GM23338 (cell line): ENCODE results near the gene SLC25A34. TPM values are rescaled to one million over a fixed set of nuclear protein-coding genes. Genes with fewer than 3 reads are reported as not detected.
A peak's percentile ranks its signal among the peaks of the same experiment; 100 is the strongest.

Experiments
- ATAC-seq: fragments of 200-7000 bp; cut with Tn5 transposase; 3 replicates; pipeline ENCODE4 v1.9.1; 2020
- DNase-seq: peaks from one replicate; pipeline ENCODE4 v3.0.0-alpha.2; 2015; ENCODE audit warnings: low spot score
- H2AFZ ChIP-seq: fragments of 200-600 bp; sonication (generic); 2 replicates; pipeline ENCODE4 v1.8.0; 2016; ENCODE audit warnings: antibody characterized with exemption, mild to moderate bottlenecking, moderate library complexity
- H3F3A ChIP-seq: fragments of 200-600 bp; sonication (generic); replicated peaks from 2 replicates; pipeline ENCODE4 v1.8.0; 2017; ENCODE audit warnings: antibody characterized with exemption, mixed run types, low read depth
- H3K27ac ChIP-seq: fragments of 200-600 bp; sonication (generic); 2 replicates; pipeline ENCODE4 v1.6.1; 2016; ENCODE audit warnings: low read depth
- H3K27me3 ChIP-seq: fragments of 200-600 bp; sonication (generic); 2 replicates; pipeline ENCODE4 v1.8.0; 2016; ENCODE audit warnings: mild to moderate bottlenecking, mixed run types, moderate library complexity; ENCODE audit not compliant: insufficient read depth
- H3K36me3 ChIP-seq: fragments of 200-600 bp; sonication (generic); 2 replicates; pipeline ENCODE4 v1.8.0; 2016; ENCODE audit warnings: mild to moderate bottlenecking; ENCODE audit not compliant: insufficient read depth
- H3K4me1 ChIP-seq: fragments of 200-600 bp; sonication (generic); 2 replicates; pipeline ENCODE4 v1.8.0; 2016; ENCODE audit warnings: mild to moderate bottlenecking, moderate library complexity; ENCODE audit not compliant: insufficient read depth
- H3K4me2 ChIP-seq: fragments of 200-600 bp; sonication (generic); 2 replicates; pipeline ENCODE4 v1.7.1; 2017; ENCODE audit warnings: mixed run types
- H3K4me3 ChIP-seq: fragments of 200-600 bp; sonication (generic); 2 replicates; pipeline ENCODE4 v1.6.1; 2016; ENCODE audit warnings: mixed run types
- H3K79me2 ChIP-seq: fragments of 200-600 bp; sonication (generic); replicated peaks from 2 replicates; pipeline ENCODE4 v1.8.0; 2017; ENCODE audit warnings: mild to moderate bottlenecking; ENCODE audit not compliant: insufficient read depth
- H3K9me2 ChIP-seq: fragments of 200-600 bp; sonication (generic); 2 replicates; pipeline ENCODE4 v1.8.0; 2017; ENCODE audit not compliant: insufficient read depth
- H4K20me1 ChIP-seq: fragments of 200-600 bp; sonication (generic); replicated peaks from 2 replicates; pipeline ENCODE4 v1.8.0; 2017; ENCODE audit warnings: mild to moderate bottlenecking; ENCODE audit not compliant: insufficient read depth
- H3K27ac Mint-ChIP-seq: 2 replicates; pipeline ENCODE4 v1.8.0; 2020; ENCODE audit warnings: inconsistent platforms, mild to moderate bottlenecking, moderate library complexity, mixed read lengths
- H3K27me3 Mint-ChIP-seq: 3 replicates; pipeline ENCODE4 v1.8.0; 2022; ENCODE audit warnings: low read depth, mild to moderate bottlenecking, moderate library complexity, mixed read lengths, inconsistent platforms; ENCODE audit not compliant: insufficient read depth, poor library complexity
- H3K36me3 Mint-ChIP-seq: 3 replicates; pipeline ENCODE4 v1.8.0; 2021; ENCODE audit warnings: low read depth, mild to moderate bottlenecking, inconsistent platforms, moderate library complexity, mixed read lengths
- H3K4me1 Mint-ChIP-seq: 3 replicates; pipeline ENCODE4 v1.8.0; 2020; ENCODE audit warnings: mild to moderate bottlenecking, inconsistent platforms, mixed read lengths
- H3K4me3 Mint-ChIP-seq: 3 replicates; pipeline ENCODE4 v1.8.0; 2021; ENCODE audit warnings: moderate library complexity, mild to moderate bottlenecking, inconsistent platforms, mixed read lengths
- H3K9me3 Mint-ChIP-seq: 3 replicates; pipeline ENCODE4 v1.8.0; 2020; ENCODE audit warnings: moderate library complexity, mild to moderate bottlenecking, inconsistent platforms, mixed read lengths
- CREB1 ChIP-seq: fragments of 250-450 bp; sonication (Bioruptor Pico); IDR thresholded peaks from 2 replicates; pipeline ENCODE4 v1.5.0; 2020; ENCODE audit warnings: low read depth, mild to moderate bottlenecking, moderate library complexity
- CTCF ChIP-seq, 2 experiments: fragments of 200-600 bp in 1 of 2; sonication (generic) in 1 of 2; conservative IDR thresholded peaks; 2 replicates each; pipeline versions ENCODE4 v1.5.1 to v1.6.1; 2016 to 2017; ENCODE audit warnings: antibody characterized with exemption in 2 of 2, low read depth in 2 of 2, mild to moderate bottlenecking in 2 of 2, moderate library complexity in 1 of 2
- ETS1 ChIP-seq: IDR thresholded peaks from 2 replicates; pipeline ENCODE4 v1.6.1; 2016; ENCODE audit warnings: antibody characterized with exemption
- EZH2 ChIP-seq: fragments of 200-600 bp; sonication (generic); IDR thresholded peaks from one replicate; pipeline ENCODE4 v1.8.0; 2017; ENCODE audit warnings: antibody characterized with exemption, mild to moderate bottlenecking, low read depth; ENCODE audit not compliant: unreplicated experiment
- EZH2phosphoT487 ChIP-seq: fragments of 200-600 bp; sonication (generic); IDR thresholded peaks from one replicate; pipeline ENCODE4 v1.8.1; 2018; ENCODE audit warnings: antibody characterized with exemption; ENCODE audit not compliant: unreplicated experiment
- JUNB ChIP-seq: IDR thresholded peaks from one replicate; pipeline ENCODE4 v1.6.1; 2016; ENCODE audit warnings: antibody characterized with exemption; ENCODE audit not compliant: unreplicated experiment
- NANOG ChIP-seq: IDR thresholded peaks from 2 replicates; pipeline ENCODE4 v1.6.1; 2016; ENCODE audit warnings: antibody characterized with exemption, borderline replicate concordance
- POLR2AphosphoS5 ChIP-seq: IDR thresholded peaks from 2 replicates; pipeline ENCODE4 v1.6.1; 2016; ENCODE audit warnings: antibody characterized with exemption, low read depth
- REST ChIP-seq: IDR thresholded peaks from one replicate; pipeline ENCODE4 v1.6.1; 2018; ENCODE audit warnings: antibody characterized with exemption; ENCODE audit not compliant: unreplicated experiment
- STAT1 ChIP-seq: IDR thresholded peaks from one replicate; pipeline ENCODE4 v1.6.1; 2016; ENCODE audit warnings: antibody characterized with exemption; ENCODE audit not compliant: unreplicated experiment
- ZNF462 ChIP-seq: fragments of 250-450 bp; sonication (Bioruptor Pico); IDR thresholded peaks from 2 replicates; pipeline ENCODE4 v1.5.0; 2020; ENCODE audit warnings: mild to moderate bottlenecking, moderate library complexity
- polyA plus RNA-seq: library from polyadenylated mRNA; unstranded; fragments of >200 nt; fragmentation: Nextera tagmentation; extraction: Ambion mirVana; gene quantifications from 2 replicates; pipeline ENCODE4 v1.2.1, GENCODE V29; 2016
- total RNA-seq: library from RNA; depleted of rRNA; stranded (reverse); fragments of >200 nt; shearing (Covaris generic); gene quantifications from 2 replicates; pipeline ENCODE4 v1.2.3, GENCODE V29; 2014

SLC25A34 gene
- total and polyA plus RNA-seq, 2 experiments from 2014 or later, result 0.11 to 3.5 TPM

- Histone ChIP-seq H3K27me3 (no peaks in the 10 kb centered on the region), H3K36me3 (no peaks in the 10 kb centered on the region), H2AFZ (no peak overlapping the region), H3K4me2 (peak overlapping the region; percentile 98), H3K9me2 (no peaks in the 10 kb centered on the region), H3K4me3 (peak overlapping the region; percentile 92), H3K4me1 (peaks cover 43% of the 10 kb centered on the region), H4K20me1 (peaks cover 25% of the 10 kb centered on the region), H3K27ac (peak overlapping the region; percentile 72), H3F3A (peaks cover 38% of the 10 kb centered on the region), H3K79me2 (peaks cover 52% of the 10 kb centered on the region)
- TF ChIP-seq NANOG, result no peak
- TF ChIP-seq EZH2phosphoT487, result no peak
- no peak for TF ChIP-seq JUNB
- TF ChIP-seq ZNF462 (CRISPR knock-in tag), result no peak
- no peak for TF ChIP-seq EZH2
- TF ChIP-seq ETS1, result no peak
- no peak for TF ChIP-seq REST
- no peak for TF ChIP-seq POLR2AphosphoS5
- no peak for TF ChIP-seq STAT1
- no peak for TF ChIP-seq CREB1 (CRISPR knock-in tag)
- TF ChIP-seq CTCF (conservative IDR thresholded peaks at IDR 0.05; ENCODE audit: low read depth in 2 of 2), result no peak
- H3K27me3 Mint-ChIP-seq, result peaks cover 30% of the 10 kb centered on the region
- H3K4me3 Mint-ChIP-seq, result peak overlapping the region; percentile 92
- ATAC-seq (peak; percentile 9), DNase-seq (peak; percentile 58)
- H3K9me3 Mint-ChIP-seq, result no peaks in the 10 kb centered on the region; the same call in 2 of the 3 replicates
- H3K4me1 Mint-ChIP-seq, result peaks cover 53% of the 10 kb centered on the region
- H3K36me3 Mint-ChIP-seq, result peaks cover 25% of the 10 kb centered on the region
- H3K27ac Mint-ChIP-seq, result peak overlapping the region; percentile 77; the same call in 1 of the 2 replicates
Measured at GRCh38 chr1:15758953-15759661, 23.0 kb downstream of the SLC25A34 start.
